ENCODE measurements around the gene SPATA33. TPM values are rescaled to one million over a fixed set of nuclear protein-coding genes. Genes with fewer than 3 reads are reported as not detected.

Gene SPATA33
- total RNA-seq, 1 donor from 2014 or later = 4.1 TPM

DNA sequence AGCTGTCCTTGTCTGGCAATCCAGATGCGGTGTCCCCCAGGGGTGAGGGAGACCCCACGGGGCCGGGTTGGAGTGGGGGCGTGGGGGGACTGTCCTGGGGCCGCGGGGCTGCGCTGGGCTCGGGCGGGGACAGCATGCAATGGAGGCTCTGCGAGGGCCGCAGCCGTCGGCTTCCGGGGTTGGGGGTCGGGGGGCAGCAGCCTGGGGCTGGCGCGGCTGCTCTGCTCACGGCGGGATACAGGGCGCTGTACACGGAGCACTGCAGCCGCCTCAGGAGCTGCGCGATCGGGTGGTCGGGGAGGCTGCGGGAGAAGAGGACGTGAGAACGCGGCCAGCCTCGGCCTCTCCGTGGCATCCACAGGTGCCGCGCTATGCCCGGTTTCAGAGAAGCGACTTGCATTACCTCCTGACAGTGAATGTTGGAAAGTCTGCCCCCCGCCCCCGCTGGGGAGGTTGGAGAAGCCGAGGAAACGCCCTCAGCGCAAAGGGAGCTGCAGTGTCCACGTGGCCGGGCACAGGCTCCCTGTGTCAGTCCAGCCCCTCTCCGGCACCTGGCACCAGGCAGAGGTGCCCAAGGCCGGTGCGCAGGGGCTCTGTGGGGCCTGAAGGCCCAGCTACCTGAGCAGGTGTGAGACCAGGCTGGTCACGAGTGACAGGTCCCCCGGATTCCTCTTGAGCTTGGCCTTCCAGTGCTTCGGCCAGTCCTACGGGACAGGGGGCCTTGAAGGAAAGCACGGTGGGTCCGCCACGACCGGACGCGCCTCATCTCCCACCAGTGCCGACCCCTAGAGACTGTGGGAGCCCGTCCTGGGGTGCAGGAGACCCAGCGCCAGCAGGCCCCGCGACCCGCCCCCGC lies 53.3 kb downstream of the SPATA33 start:
- DNase-seq = no peak

DNA sequence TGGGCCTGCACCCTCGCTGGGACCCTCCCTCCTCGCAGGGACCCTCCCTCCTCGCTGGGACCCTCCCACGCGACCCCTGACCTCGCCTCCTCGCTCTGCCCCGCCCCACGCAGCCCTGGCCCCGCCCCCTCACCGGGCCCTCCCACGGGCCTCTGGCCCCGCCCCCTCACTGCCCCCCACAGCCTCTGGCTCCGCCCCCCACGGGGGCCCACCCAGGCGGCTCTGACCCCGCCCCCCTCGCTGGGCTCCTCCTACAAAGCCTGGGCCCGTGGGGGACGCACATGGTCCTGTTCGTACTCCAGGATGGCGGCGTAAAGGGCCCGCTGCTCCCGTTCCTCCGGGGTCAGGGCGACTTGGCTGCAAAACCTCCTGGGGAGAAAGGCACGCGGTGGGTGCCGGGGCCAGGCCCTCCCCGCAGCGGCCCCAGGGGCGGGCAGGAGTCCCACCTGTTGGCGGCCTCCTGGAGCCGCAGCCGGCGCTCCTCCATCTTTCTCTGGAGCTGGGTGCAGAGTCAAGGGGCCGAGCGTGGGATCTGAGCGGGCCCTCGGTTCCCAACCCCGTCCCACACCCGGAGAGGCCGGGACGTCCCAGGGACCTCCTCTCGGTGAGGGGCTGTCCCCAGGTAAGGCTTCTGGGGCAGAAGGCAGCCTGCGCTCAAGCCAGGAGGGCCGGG lies 54.1 kb downstream of the SPATA33 start:
- peak; percentile 81 for DNase-seq

- peak; percentile 31 for DNase-seq
These were observed 54.7 kb downstream of the SPATA33 start for GRCh38 chr16:89712274-89712781.

DNA sequence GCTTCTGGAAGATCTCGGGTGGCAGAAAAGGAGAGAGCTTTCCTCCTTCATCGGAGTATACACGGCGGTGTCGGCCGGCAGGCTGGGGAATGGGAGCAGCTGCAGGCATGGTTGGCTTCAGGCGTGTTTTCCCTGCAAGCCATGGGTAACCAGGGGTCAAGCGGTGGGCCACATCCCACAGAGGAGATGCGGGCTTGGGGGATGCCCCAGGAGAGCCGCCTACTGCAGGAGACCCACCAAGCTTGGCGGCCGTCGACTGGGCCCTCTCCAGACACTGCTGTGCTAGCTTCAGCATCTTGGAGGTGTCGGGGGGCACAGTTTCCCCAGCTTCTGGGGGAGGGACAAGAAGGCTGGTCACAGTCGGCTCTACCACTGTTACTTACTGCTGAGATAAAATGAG lies 58.9 kb downstream of the SPATA33 start:
- no peak for DNase-seq

GRCh38 chr16:89716916-89717687 lies 59.5 kb downstream of the SPATA33 start:
- no peak for DNase-seq

GRCh38 chr16:89717688-89718505 lies 60.3 kb downstream of the SPATA33 start:
- DNase-seq = no peak

Other genes with a start within 250 kb of the SPATA33 start
- 55.5 and 72.0 TPM in 2 replicates for gene ANKRD11, start 167.3 kb upstream of the SPATA33 start, total RNA-seq
- gene SPG7, start 149.4 kb upstream of the SPATA33 start, total RNA-seq = 145 and 170 TPM in 2 replicates
- 1,818 and 3,550 TPM in 2 replicates for gene RPL13, start 97.2 kb upstream of the SPATA33 start, total RNA-seq
- 0.85 and 2.6 TPM in 2 replicates for gene CPNE7, start 82.1 kb upstream of the SPATA33 start, total RNA-seq
- gene DPEP1, start 44.2 kb upstream of the SPATA33 start, total RNA-seq = 1.0 and 2.7 TPM in 2 replicates
- 117 and 139 TPM in 2 replicates for gene CHMP1A, start 128 bp upstream of the SPATA33 start, total RNA-seq
- gene CDK10, start 28.9 kb downstream of the SPATA33 start, total RNA-seq = 48.2 and 71.1 TPM in 2 replicates
- gene SPATA2L, start 43.9 kb downstream of the SPATA33 start, total RNA-seq = 19.1 and 36.6 TPM in 2 replicates
- 5.8 and 7.3 TPM in 2 replicates for gene VPS9D1, start 63.1 kb downstream of the SPATA33 start, total RNA-seq
- 27.4 and 44.2 TPM in 2 replicates for gene ZNF276, start 63.7 kb downstream of the SPATA33 start, total RNA-seq
- gene FANCA, start 158.8 kb downstream of the SPATA33 start, total RNA-seq = 16.8 and 17.3 TPM in 2 replicates
- 2.1 and 2.7 TPM in 2 replicates for gene SPIRE2, start 170.6 kb downstream of the SPATA33 start, total RNA-seq
- 170 and 206 TPM in 2 replicates for gene TCF25, start 215.8 kb downstream of the SPATA33 start, total RNA-seq